ENCODE measurements around the gene SPEF2.

The SPEF2 gene

GRCh38 chr5:35617435-35618303 lies at the start of gene SPEF2:
TSS of gene SPEF2 (plus strand) at chr5:35617863. CDS start at chr5:35617998, 135 bp downstream.
- peak; percentile 71 for FAIRE-seq

GRCh38 chr5:35575578-35575977 lies 42.1 kb upstream of the SPEF2 start:
- no peak for FAIRE-seq

- FAIRE-seq = no peak
These were observed 30.2 kb upstream of the SPEF2 start for GRCh38 chr5:35587419-35587818.

GRCh38 chr5:35593338-35593737 lies 24.3 kb upstream of the SPEF2 start:
- FAIRE-seq = no peak

GRCh38 chr5:35598707-35599370 lies 18.8 kb upstream of the SPEF2 start:
- no peak for FAIRE-seq

- FAIRE-seq = no peak
These were observed 17.1 kb upstream of the SPEF2 start for GRCh38 chr5:35600591-35600990.

GRCh38 chr5:35608881-35609779 lies 8.5 kb upstream of the SPEF2 start:
- no peak for FAIRE-seq

GRCh38 chr5:35617060-35617434 lies 616 bp upstream of the SPEF2 start:
- FAIRE-seq = no peak

- no peak for FAIRE-seq
These were observed 607 bp downstream of the SPEF2 start for GRCh38 chr5:35618304-35618636.

- FAIRE-seq = no peak
These were observed 1.1 kb downstream of the SPEF2 start for GRCh38 chr5:35618781-35619180.

- FAIRE-seq = no peak
These were observed 5.3 kb downstream of the SPEF2 start for GRCh38 chr5:35622974-35623373.

- no peak for FAIRE-seq
These were observed 6.3 kb downstream of the SPEF2 start for GRCh38 chr5:35623991-35624390.

GRCh38 chr5:35626108-35626507 lies 8.4 kb downstream of the SPEF2 start:
- FAIRE-seq = no peak

GRCh38 chr5:35626553-35626952 lies 8.9 kb downstream of the SPEF2 start:
- FAIRE-seq = no peak

GRCh38 chr5:35634326-35634725 lies 16.7 kb downstream of the SPEF2 start:
- no peak for FAIRE-seq

- no peak for FAIRE-seq
These were observed 23.0 kb downstream of the SPEF2 start for GRCh38 chr5:35640623-35641022.

- FAIRE-seq = no peak
These were observed 26.9 kb downstream of the SPEF2 start for GRCh38 chr5:35644543-35644942.

GRCh38 chr5:35647128-35647527 lies 29.5 kb downstream of the SPEF2 start:
- no peak for FAIRE-seq

GRCh38 chr5:35647712-35648111 lies 30.0 kb downstream of the SPEF2 start:
- no peak for FAIRE-seq

GRCh38 chr5:35651002-35651756 lies 33.5 kb downstream of the SPEF2 start:
- FAIRE-seq = no peak

- no peak for FAIRE-seq
These were observed 39.1 kb downstream of the SPEF2 start for GRCh38 chr5:35656721-35657120.

- no peak for FAIRE-seq
These were observed 40.2 kb downstream of the SPEF2 start for GRCh38 chr5:35657877-35658276.

GRCh38 chr5:35659556-35659955 lies 41.9 kb downstream of the SPEF2 start:
- FAIRE-seq = no peak

Data from endometrium (tissue), 2 donors.